GM19395 (cell line): ENCODE results near the gene VEZF1.
A peak's percentile ranks its signal among the peaks of the same experiment; 100 is the strongest.

Experiments
- ATAC-seq: cut with Tn5 transposase; IDR thresholded peaks from one replicate; pipeline ENCODE4 v1.9.1; 2021; ENCODE audit warnings: mild to moderate bottlenecking, moderate library complexity; ENCODE audit not compliant: unreplicated experiment

The VEZF1 gene

GRCh38 chr17:57987581-57988300 is at the start of gene VEZF1:
TSS of gene VEZF1 (minus strand) at chr17:57988254. CDS start at chr17:57988111, 143 bp downstream.
- ATAC-seq: peak; percentile 64

- no peak for ATAC-seq
These were observed 44.8 kb upstream of the VEZF1 start for GRCh38 chr17:58032691-58033415.

GRCh38 chr17:58028578-58028977 is 40.5 kb upstream of the VEZF1 start:
- ATAC-seq: no peak

GRCh38 chr17:58020401-58020800 is 32.3 kb upstream of the VEZF1 start:
- ATAC-seq: no peak

- ATAC-seq: no peak
These were observed 31.5 kb upstream of the VEZF1 start for GRCh38 chr17:58019521-58019920.

GRCh38 chr17:58019039-58019438 is 31.0 kb upstream of the VEZF1 start:
- no peak for ATAC-seq

- no peak for ATAC-seq
These were observed 22.2 kb upstream of the VEZF1 start for GRCh38 chr17:58010067-58010799.

- ATAC-seq: peak; percentile 45
These were observed 20.0 kb upstream of the VEZF1 start for GRCh38 chr17:58007781-58008706.

GRCh38 chr17:58006924-58007780 is 19.1 kb upstream of the VEZF1 start, which contains the start of gene SRSF1:
TSS of gene SRSF1 (minus strand) at chr17:58007246. CDS start at chr17:58007137, 109 bp downstream.
- ATAC-seq: peak; percentile 88

- peak; percentile 16 for ATAC-seq
These were observed 18.5 kb upstream of the VEZF1 start for GRCh38 chr17:58006560-58006923.

- no peak for ATAC-seq
These were observed 17.9 kb upstream of the VEZF1 start for GRCh38 chr17:58005728-58006559.

- ATAC-seq: no peak
These were observed 17.1 kb upstream of the VEZF1 start for GRCh38 chr17:58005031-58005727.

GRCh38 chr17:58004060-58004459 is 16.0 kb upstream of the VEZF1 start:
- ATAC-seq: no peak

GRCh38 chr17:58002973-58003372 is 14.9 kb upstream of the VEZF1 start:
- ATAC-seq: no peak

GRCh38 chr17:58002154-58002948 is 14.3 kb upstream of the VEZF1 start:
- ATAC-seq: no peak

- no peak for ATAC-seq
These were observed 13.5 kb upstream of the VEZF1 start for GRCh38 chr17:58001461-58002124.

- ATAC-seq: peak; percentile 67
These were observed 11.5 kb upstream of the VEZF1 start for GRCh38 chr17:57999496-58000017.
